IMR-90 (cell line): ENCODE measurements around the gene HPSE. TPM values are rescaled to one million over a fixed set of nuclear protein-coding genes. Genes with fewer than 3 reads are reported as not detected.
A peak's percentile ranks its signal among the peaks of the same experiment; 100 is the strongest.

Experiments used
- ATAC-seq: fragments of 200-7000 bp; cut with Tn5 transposase; 2 replicates; pipeline ENCODE4 v1.9.1; 2020; ENCODE audit warnings: low read depth, mild to moderate bottlenecking, moderate library complexity
- BruUV-seq: library from RNA; stranded (reverse); fragments of 400-500 nt; replicated peaks from 2 replicates; lab custom pipeline; 2021; lab: Mats Ljungman, UMichigan
- CTCF ChIA-PET: fragments of 300-600 bp; formaldehyde crosslinking; extraction: SDS; loops from one replicate; lab custom pipeline; 2021; ENCODE audit warnings: antibody characterized with exemption; lab: Yijun Ruan, JAX
- POLR2A ChIA-PET: fragments of 300-600 bp; sonication (Branson Sonifier 250); formaldehyde crosslinking; loops from one replicate; lab custom pipeline; 2022; ENCODE audit warnings: antibody characterized with exemption; ENCODE audit not compliant: unreplicated experiment; lab: Charles Lee
- DNase-seq: peaks from one replicate; pipeline ENCODE4 v3.0.0; 2013
- H2AFZ ChIP-seq: replicated peaks from 2 replicates; pipeline ENCODE3; 2013; ENCODE audit warnings: low read length, mild to moderate bottlenecking; ENCODE audit not compliant: poor library complexity
- H2AK5ac ChIP-seq: 2 replicates; pipeline ENCODE4 v1.6.1; 2013; ENCODE audit warnings: low read depth, low read length, inconsistent platforms
- H2AK9ac ChIP-seq: replicated peaks from 2 replicates; pipeline ENCODE3; 2013; ENCODE audit warnings: mild to moderate bottlenecking, low read depth, low read length, moderate library complexity; ENCODE audit not compliant: poor library complexity
- H2BK120ac ChIP-seq: 2 replicates; pipeline ENCODE4 v1.6.1; 2013; ENCODE audit warnings: low read depth, low read length, inconsistent platforms
- H2BK15ac ChIP-seq: 3 replicates; pipeline ENCODE4 v1.6.1; 2013; ENCODE audit warnings: low read depth, low read length, inconsistent platforms
- H2BK20ac ChIP-seq: 2 replicates; pipeline ENCODE4 v1.6.1; 2013; ENCODE audit warnings: low read depth, mild to moderate bottlenecking, inconsistent platforms, low read length, moderate library complexity
- H2BK5ac ChIP-seq: 2 replicates; pipeline ENCODE4 v1.6.1; 2013; ENCODE audit warnings: mild to moderate bottlenecking, low read depth, low read length, inconsistent platforms; ENCODE audit not compliant: poor library complexity, severe bottlenecking
- H3K14ac ChIP-seq: replicated peaks from 2 replicates; pipeline ENCODE4 v1.6.1; 2013; ENCODE audit warnings: low read depth, low read length, inconsistent platforms
- H3K18ac ChIP-seq: 2 replicates; pipeline ENCODE4 v1.6.1; 2013; ENCODE audit warnings: low read depth, low read length, control low read depth
- H3K23ac ChIP-seq: 2 replicates; pipeline ENCODE4 v1.6.1; 2013; ENCODE audit warnings: low read depth, low read length, inconsistent platforms
- H3K27ac ChIP-seq: 2 replicates; pipeline ENCODE4 v1.5.1; 2013; ENCODE audit warnings: mild to moderate bottlenecking, control low read depth, low read length; ENCODE audit not compliant: insufficient read depth
- H3K27me3 ChIP-seq: 2 replicates; pipeline ENCODE4 v1.6.1; 2013; ENCODE audit warnings: low read length; ENCODE audit not compliant: control insufficient read depth, insufficient read depth
- H3K36me3 ChIP-seq: 2 replicates; pipeline ENCODE4 v1.6.1; 2013; ENCODE audit warnings: low read length, mixed read lengths; ENCODE audit not compliant: control insufficient read depth, insufficient read depth
- H3K4ac ChIP-seq: 2 replicates; pipeline ENCODE4 v1.6.1; 2013; ENCODE audit warnings: low read depth, low read length, inconsistent platforms
- H3K4me1 ChIP-seq: 2 replicates; pipeline ENCODE4 v1.6.1; 2013; ENCODE audit warnings: low read length, mixed read lengths; ENCODE audit not compliant: control insufficient read depth, insufficient read depth
- H3K4me2 ChIP-seq: 2 replicates; pipeline ENCODE4 v1.6.1; 2013; ENCODE audit warnings: low read depth, mild to moderate bottlenecking, control low read depth, low read length, moderate library complexity
- H3K4me3 ChIP-seq: 2 replicates; pipeline ENCODE4 v1.5.1; 2013; ENCODE audit warnings: low read depth, mild to moderate bottlenecking, control low read depth, low read length, moderate library complexity; ENCODE audit not compliant: insufficient read depth
- H3K56ac ChIP-seq: 2 replicates; pipeline ENCODE4 v1.6.1; 2013; ENCODE audit warnings: low read length, inconsistent platforms; ENCODE audit not compliant: insufficient read depth; ENCODE audit errors: extremely low read depth
- H3K79me1 ChIP-seq, 2 experiments: 2 replicates each; pipeline ENCODE4 v1.6.1; 2013; ENCODE audit warnings: low read length in 2 of 2, inconsistent platforms in 1 of 2, low read depth in 1 of 2
- H3K9ac ChIP-seq: 2 replicates; pipeline ENCODE4 v1.6.1; 2013; ENCODE audit warnings: low read depth, low read length, control low read depth
- H3K9me1 ChIP-seq: 2 replicates; pipeline ENCODE4 v1.6.1; 2013; ENCODE audit warnings: low read length, inconsistent platforms; ENCODE audit not compliant: insufficient read depth
- H3K9me3 ChIP-seq: 2 replicates; pipeline ENCODE4 v1.6.1; 2013; ENCODE audit warnings: low read length; ENCODE audit not compliant: control insufficient read depth, insufficient read depth
- H4K20me1 ChIP-seq: 2 replicates; pipeline ENCODE4 v1.6.1; 2013; ENCODE audit warnings: low read length, inconsistent platforms; ENCODE audit not compliant: insufficient read depth
- H4K5ac ChIP-seq: 2 replicates; pipeline ENCODE4 v1.6.1; 2013; ENCODE audit warnings: mild to moderate bottlenecking, low read depth, low read length, control low read depth
- H4K8ac ChIP-seq, 2 experiments: 2 replicates each; pipeline ENCODE4 v1.6.1; 2013; ENCODE audit warnings: low read depth in 2 of 2, low read length in 2 of 2, control low read depth in 1 of 2, inconsistent platforms in 1 of 2
- H4K91ac ChIP-seq: 2 replicates; pipeline ENCODE4 v1.6.1; 2013; ENCODE audit warnings: low read depth, low read length, inconsistent platforms; ENCODE audit not compliant: insufficient read depth
- MAFK ChIP-seq: IDR thresholded peaks from 2 replicates; pipeline ENCODE4 v1.6.1; 2012; ENCODE audit warnings: low read depth, low read length, improper control_type of control experiment
- MAZ ChIP-seq: IDR thresholded peaks from 2 replicates; pipeline ENCODE4 v1.6.1; 2012; ENCODE audit warnings: low read depth, mild to moderate bottlenecking, low read length, improper control_type of control experiment, moderate library complexity, borderline replicate concordance
- MXI1 ChIP-seq: IDR thresholded peaks from 2 replicates; pipeline ENCODE4 v1.6.1; 2012; ENCODE audit warnings: low read depth, mild to moderate bottlenecking, low read length, moderate library complexity, borderline replicate concordance
- SMC3 ChIP-seq: fragments of 150-350 bp; IDR thresholded peaks from 2 replicates; pipeline ENCODE4 v1.6.1; 2016; ENCODE audit warnings: low read depth, mild to moderate bottlenecking, antibody characterized with exemption, low read length, moderate library complexity
- WGBS, 2 experiments: methylation state at CpG; one replicate each; pipeline versions ENCODE4 v1.1.5 to v1.1.7; 2013; ENCODE audit warnings: missing lambda C conversion rate in 2 of 2; ENCODE audit not compliant: insufficient read length in 1 of 2; ENCODE audit errors: extremely low coverage in 2 of 2; 5-methylcytosine and 5-hydroxymethylcytosine counted together
- dilution Hi-C: fragments of 300-500 bp; cut with HindIII; formaldehyde crosslinking; loops from one replicate; pipeline ENCODE4 v1.14.3; 2018; ENCODE audit warnings: low sequenced_read_pairs; ENCODE audit not compliant: unreplicated experiment
- in situ Hi-C: fragments of 300-500 bp; cut with MboI; formaldehyde crosslinking; loops from 3 replicates; pipeline ENCODE4 v1.14.3; 2019; ENCODE audit warnings: low sequenced_read_pairs, inconsistent platforms, mixed read lengths
- intact Hi-C: fragments of 100-400 bp; cut with micrococcal nuclease; formaldehyde crosslinking; loops from 2 replicates; pipeline ENCODE4 v1.10.0; 2022
- polyA plus RNA-seq, 3 experiments: library from polyadenylated mRNA; depleted of rRNA; stranded (reverse); fragments of >200 nt; gene quantifications; 2 replicates each; pipeline ENCODE4 v1.2.3, GENCODE V29; 2012; ENCODE audit warnings: low replicate concordance in 1 of 3
- total RNA-seq: library from RNA; depleted of rRNA; stranded (reverse); fragments of >200 nt; gene quantifications from 2 replicates; pipeline ENCODE4 v1.2.3, GENCODE V29; 2012

The HPSE gene
- total and polyA plus RNA-seq, 2 of the 4 experiments (the other 2 are of a cell fraction), result under 0.01 to 0.09 TPM

DNA sequence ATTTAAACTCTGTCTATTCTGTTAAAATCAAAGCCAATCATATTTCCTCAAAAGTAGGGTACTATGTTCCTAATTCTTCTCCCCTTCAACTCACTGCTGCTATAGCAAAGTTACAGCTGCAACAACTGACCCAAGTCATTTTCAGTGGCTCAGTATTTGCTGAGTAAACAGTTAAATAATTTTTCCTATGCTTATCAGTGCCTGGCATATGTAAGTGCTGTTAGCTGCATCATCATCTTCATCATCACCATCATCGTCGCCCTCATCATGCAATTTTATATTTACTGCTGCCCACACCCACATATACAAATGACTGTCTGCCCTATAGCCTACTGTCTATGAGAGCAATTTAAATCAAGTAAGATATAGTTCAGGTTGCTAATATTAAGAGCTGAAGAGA, 72.0 kb downstream of the HPSE start:
- H3K4ac ChIP-seq, result no peak overlapping the region
- ChIA-PET CTCF (interaction anchor here (1.1 kb wide), 1 partner anchor 188 kb away, joined by 5 read pairs; no protein-coding TSS in a partner anchor), POLR2A (interaction anchor here (0.5 kb wide), 1 partner anchor 11 kb away, joined by 3 read pairs; no protein-coding TSS in a partner anchor)
- H3K18ac ChIP-seq, result no peak overlapping the region
- no peak overlapping the region for H3K4me3 ChIP-seq
- intact Hi-C loops, result loop anchor here (5.0 kb wide), 1 partner anchor 800 kb away; no protein-coding TSS in a partner anchor
- ATAC-seq (no peak), DNase-seq (no peak)
- no peaks in the 10 kb centered on the region for H3K9me3 ChIP-seq
- H3K56ac ChIP-seq, result no peak overlapping the region
- H2AK5ac ChIP-seq, result no peak overlapping the region
- H2AFZ ChIP-seq, result no peak overlapping the region
- H3K23ac ChIP-seq, result no peak overlapping the region
- H2BK15ac ChIP-seq, result no peak overlapping the region
- H2BK5ac ChIP-seq, result no peak overlapping the region
- H3K27me3 ChIP-seq, result no peaks in the 10 kb centered on the region
- no peak overlapping the region for H4K8ac ChIP-seq
- no peak overlapping the region for H2BK20ac ChIP-seq
- H3K4me2 ChIP-seq, result no peak overlapping the region
- dilution Hi-C loops, result no loop called here
- no peaks in the 10 kb centered on the region for H4K20me1 ChIP-seq
- in situ Hi-C loops, result loop anchor here (10.0 kb wide), 1 partner anchor 818 kb away; no protein-coding TSS in a partner anchor
- no peak overlapping the region for H3K27ac ChIP-seq
- H2BK120ac ChIP-seq, result no peak overlapping the region
- TF ChIP-seq MAFK, result peak; percentile 58
- TF ChIP-seq MXI1, result no peak
- no peak for TF ChIP-seq SMC3
- no peak for TF ChIP-seq MAZ
- H2AK9ac ChIP-seq, result no peak overlapping the region
- WGBS, 2 experiments, result no CpG with 5 or more reads among the region's 2 CpGs
- H4K5ac ChIP-seq, result no peak overlapping the region
- H4K91ac ChIP-seq, result no peak overlapping the region
- H3K14ac ChIP-seq, result no peak overlapping the region
- H3K36me3 ChIP-seq, result peaks cover 3% of the 10 kb centered on the region; the same call in 1 of the 2 replicates
- no peak overlapping the region for H3K9ac ChIP-seq
- H3K9me1 ChIP-seq, result peaks cover 7% of the 10 kb centered on the region
- peaks cover 5% of the 10 kb centered on the region for H3K4me1 ChIP-seq
- BruUV-seq, result no TSS peak
- H3K79me1 ChIP-seq, result 0 out of 4 replicates have a peak, but pooled peaks cover 0 to 3% of the 10 kb centered on the region in 2 experiments
